ENCODE data around the gene CIAO3.

Gene CIAO3

GRCh38 chr16:708019-708418, 32.8 kb downstream of the CIAO3 start:
- no peak for TF ChIP-seq CTCF (IDR thresholded peaks at IDR 0.05; ENCODE audit: low read depth, low read length, missing control alignments)
- no peak for DNase-seq (ENCODE audit: extremely low read depth, low read depth)
- H3K4me3 ChIP-seq (replicated peaks; ENCODE audit: low read depth, low read length) = no peak overlapping the region

DNA sequence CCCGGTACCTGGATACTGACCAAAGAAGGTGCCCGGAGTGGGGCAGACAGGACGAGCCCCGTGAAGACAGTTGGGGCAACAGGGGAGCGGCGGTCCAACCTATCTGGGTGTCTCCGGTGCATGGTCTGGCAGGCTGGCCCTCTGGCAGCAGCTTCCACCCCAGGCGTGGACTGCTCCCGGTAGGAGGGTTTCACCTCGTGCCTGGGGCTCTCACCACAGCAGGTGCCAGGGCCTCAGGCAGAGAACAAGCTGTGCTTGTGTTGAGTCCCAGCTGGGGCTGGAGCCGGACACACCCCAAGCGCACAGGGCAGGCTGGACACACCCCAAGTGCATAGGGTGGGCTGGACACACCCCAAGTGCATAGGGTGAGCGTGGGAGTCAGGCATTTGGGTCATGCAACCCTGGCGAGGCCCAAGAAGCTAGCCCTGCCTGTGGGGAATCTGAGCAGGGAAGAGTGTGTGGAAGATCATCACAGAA, 33.7 kb downstream of the CIAO3 start:
- no peak for DNase-seq (ENCODE audit: extremely low read depth, low read depth)
- H3K4me3 ChIP-seq (replicated peaks; ENCODE audit: low read depth, low read length) = no peak overlapping the region
- TF ChIP-seq CTCF (IDR thresholded peaks at IDR 0.05; ENCODE audit: low read depth, low read length, missing control alignments) = no peak

- no peak for DNase-seq (ENCODE audit: extremely low read depth, low read depth)
- TF ChIP-seq CTCF (IDR thresholded peaks at IDR 0.05; ENCODE audit: low read depth, low read length, missing control alignments) = no peak
- no peak overlapping the region for H3K4me3 ChIP-seq (replicated peaks; ENCODE audit: low read depth, low read length)
These were observed 34.4 kb downstream of the CIAO3 start for GRCh38 chr16:706189-707061.

DNA sequence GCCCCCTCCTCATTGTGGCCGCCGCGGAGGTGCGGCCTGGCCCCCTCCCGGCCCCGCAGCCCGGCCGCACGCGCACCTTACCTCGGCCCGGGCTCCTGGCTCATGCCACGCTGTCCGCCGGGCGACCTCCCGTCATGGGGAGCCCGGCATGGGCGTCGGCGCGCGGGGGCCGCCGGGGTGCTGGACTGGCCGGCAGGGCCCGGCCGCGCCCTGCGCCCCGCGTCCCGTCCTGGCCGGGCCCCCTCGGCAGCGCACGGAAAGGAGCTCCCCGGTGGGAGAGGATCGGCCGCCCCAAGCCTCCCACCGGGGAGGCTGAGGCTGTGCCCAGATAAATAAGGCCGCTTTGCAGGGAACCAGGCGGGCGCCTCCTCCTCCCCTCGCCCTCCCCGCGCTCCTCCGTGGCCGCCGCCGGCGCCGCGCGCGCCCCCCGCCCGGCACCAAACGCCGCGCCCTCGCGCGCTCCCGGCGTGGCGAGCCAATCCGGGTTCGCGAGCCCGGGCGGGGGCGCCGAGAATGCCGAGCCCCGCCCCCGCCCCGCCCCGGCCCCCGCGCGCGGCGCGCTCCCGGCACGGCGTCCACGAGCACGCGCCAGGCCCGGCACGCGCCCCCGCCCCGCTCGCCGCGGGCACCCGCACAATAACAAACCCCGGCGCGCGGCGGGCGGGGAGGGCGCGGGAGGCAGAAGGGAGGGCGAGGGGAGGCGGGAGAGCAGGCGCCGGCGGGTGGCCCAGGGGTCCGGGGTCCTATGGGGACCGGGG, 35.2 kb downstream of the CIAO3 start, which contains the start of gene FBXL16:
TSS of gene FBXL16 (minus strand) at position 371 of the 758 bp plus-strand sequence. CDS start 8,396 bp downstream, outside the sequence.
- DNase-seq (ENCODE audit: extremely low read depth, low read depth) = no peak
- TF ChIP-seq CTCF (IDR thresholded peaks at IDR 0.05; ENCODE audit: low read depth, low read length, missing control alignments) = no peak
- no peak within 1 kb of the TSS for H3K4me3 ChIP-seq (replicated peaks; ENCODE audit: low read depth, low read length)

DNA sequence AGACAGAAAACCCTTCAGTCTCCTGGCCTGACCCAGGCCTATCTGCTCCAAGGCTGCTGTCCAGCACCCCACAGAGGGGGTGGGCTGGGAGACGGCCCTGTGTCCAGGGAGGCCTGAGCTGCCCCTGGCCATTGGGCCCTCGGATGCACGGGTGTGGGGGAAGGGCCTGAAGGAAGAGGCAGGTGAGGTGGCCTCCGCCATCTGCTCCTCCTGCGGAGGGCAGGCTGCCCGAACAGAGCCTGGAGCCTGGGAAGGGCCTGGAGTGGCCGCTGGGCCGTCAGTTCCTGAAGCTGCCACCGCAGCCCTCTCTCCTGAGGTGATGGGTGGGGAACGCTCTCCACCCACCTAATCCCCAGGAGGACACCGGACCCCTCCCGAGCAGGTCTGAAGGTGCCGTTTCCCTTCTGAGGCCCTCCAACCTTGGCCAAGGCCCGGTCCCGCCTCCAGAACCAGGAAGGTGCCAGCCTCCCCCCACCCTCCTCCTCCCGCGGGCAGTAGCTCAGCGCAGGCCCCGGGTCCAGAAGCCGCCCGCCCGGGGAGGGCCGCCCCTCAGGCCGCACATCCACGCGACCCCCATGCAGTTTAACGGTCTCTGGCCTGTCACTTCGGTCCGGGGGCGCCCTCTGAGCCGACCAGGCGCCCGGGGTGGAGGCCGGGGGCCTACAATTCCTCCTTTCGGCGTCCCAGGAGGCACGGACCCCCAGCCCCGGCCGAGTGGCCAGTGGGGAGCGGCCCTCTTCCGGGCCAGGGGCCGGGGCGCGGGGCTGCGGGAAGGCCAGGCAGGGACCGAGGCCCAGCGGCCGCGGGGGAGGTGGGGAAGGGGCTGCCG, 36.0 kb downstream of the CIAO3 start:
- no peak for DNase-seq (ENCODE audit: extremely low read depth, low read depth)
- no peak overlapping the region for H3K4me3 ChIP-seq (replicated peaks; ENCODE audit: low read depth, low read length)
- no peak for TF ChIP-seq CTCF (IDR thresholded peaks at IDR 0.05; ENCODE audit: low read depth, low read length, missing control alignments)

GRCh38 chr16:704047-704446, 36.8 kb downstream of the CIAO3 start:
- no peak for DNase-seq (ENCODE audit: extremely low read depth, low read depth)
- TF ChIP-seq CTCF (IDR thresholded peaks at IDR 0.05; ENCODE audit: low read depth, low read length, missing control alignments) = no peak
- H3K4me3 ChIP-seq (replicated peaks; ENCODE audit: low read depth, low read length) = no peak overlapping the region

Measured in HFF-Myc (cell line).